GM18526 (cell line): Measurements from ENCODE around the gene IL1F10.

Source experiments
- POLR2A ChIP-seq: IDR thresholded peaks from 3 replicates; pipeline ENCODE4 v1.6.1; 2011; ENCODE audit not compliant: insufficient read length; ENCODE audit errors: extremely low read depth

IL1F10 gene

GRCh38 chr2:113072584-113072983 lies 4.8 kb downstream of the IL1F10 start:
- no peak for TF ChIP-seq POLR2A

GRCh38 chr2:113073325-113073834 lies 5.6 kb downstream of the IL1F10 start:
- no peak for TF ChIP-seq POLR2A

GRCh38 chr2:113075030-113075429 lies 7.3 kb downstream of the IL1F10 start:
- no peak for TF ChIP-seq POLR2A

- TF ChIP-seq POLR2A = no peak
These were observed 7.8 kb downstream of the IL1F10 start for GRCh38 chr2:113075600-113075999.

- no peak for TF ChIP-seq POLR2A
These were observed 9.3 kb downstream of the IL1F10 start for GRCh38 chr2:113076954-113077669.

- no peak for TF ChIP-seq POLR2A
These were observed 10.2 kb downstream of the IL1F10 start for GRCh38 chr2:113077921-113078320.

GRCh38 chr2:113078350-113078839 lies 10.6 kb downstream of the IL1F10 start:
- TF ChIP-seq POLR2A = no peak

GRCh38 chr2:113079131-113079530 lies 11.4 kb downstream of the IL1F10 start:
- no peak for TF ChIP-seq POLR2A

GRCh38 chr2:113080134-113080533 lies 12.4 kb downstream of the IL1F10 start:
- TF ChIP-seq POLR2A = no peak

GRCh38 chr2:113081488-113082210 lies 13.9 kb downstream of the IL1F10 start:
- no peak for TF ChIP-seq POLR2A

GRCh38 chr2:113083296-113083695 lies 15.5 kb downstream of the IL1F10 start:
- no peak for TF ChIP-seq POLR2A

GRCh38 chr2:113084249-113085000 lies 16.7 kb downstream of the IL1F10 start:
- TF ChIP-seq POLR2A = no peak

GRCh38 chr2:113085542-113085941 lies 17.8 kb downstream of the IL1F10 start:
- TF ChIP-seq POLR2A = no peak

- no peak for TF ChIP-seq POLR2A
These were observed 20.6 kb downstream of the IL1F10 start for GRCh38 chr2:113088213-113088992.

- no peak for TF ChIP-seq POLR2A
These were observed 22.1 kb downstream of the IL1F10 start for GRCh38 chr2:113089916-113090315.
